ENCODE data around the gene ASB8.

- TF ChIP-seq CTCF (IDR thresholded peaks at IDR 0.05) (peak; percentile 86; the same call in 1 of the 2 replicates), SIN3A (IDR thresholded peaks at IDR 0.05; ENCODE audit: borderline replicate concordance, insufficient read depth, low read depth, low read length) (no peak), REST (IDR thresholded peaks at IDR 0.05; ENCODE audit: insufficient read depth in 1 of 2, low read depth in 2 of 2, low read length in 1 of 2) (no peak), POLR2AphosphoS5 (IDR thresholded peaks at IDR 0.05; ENCODE audit: low read depth, low read length) (no peak)
Measured at GRCh38 chr12:48165089-48165981, 8.0 kb upstream of the ASB8 start.
